OCI-LY7 (cell line): ENCODE data around the gene CA11. TPM values are rescaled to one million over a fixed set of nuclear protein-coding genes. Genes with fewer than 3 reads are reported as not detected.

Experiments used
- BruUV-seq: library from RNA; stranded (reverse); fragments of 400-500 nt; replicated peaks from 2 replicates; lab custom pipeline; 2021; lab: Mats Ljungman, UMichigan
- CTCF ChIA-PET: fragments of 300-600 bp; sonication (Branson Sonifier 250); formaldehyde crosslinking; loops from one replicate; lab custom pipeline; 2022; ENCODE audit warnings: antibody characterized with exemption; ENCODE audit not compliant: unreplicated experiment; lab: Charles Lee
- POLR2A ChIA-PET: fragments of 300-600 bp; sonication (Branson Sonifier 250); formaldehyde crosslinking; loops from one replicate; lab custom pipeline; 2022; ENCODE audit warnings: antibody characterized with exemption; lab: Charles Lee
- DNase-seq: peaks from one replicate; pipeline ENCODE4 v3.0.0-alpha.2; 2015; ENCODE audit warnings: low spot score
- H2AFZ ChIP-seq: fragments of 200-600 bp; sonication (generic), shearing (Covaris generic); 2 replicates; pipeline ENCODE4 v1.6.1; 2014; ENCODE audit warnings: mild to moderate bottlenecking, antibody characterized with exemption, low read length, moderate library complexity
- H3K27ac ChIP-seq: fragments of 200-600 bp; sonication (generic); 2 replicates; pipeline ENCODE4 v1.5.1; 2014; ENCODE audit warnings: mixed run types, low read depth, mild to moderate bottlenecking, moderate library complexity, low read length, inconsistent platforms; ENCODE audit not compliant: poor library complexity, severe bottlenecking
- H3K36me3 ChIP-seq: fragments of 200-600 bp; sonication (generic); 2 replicates; pipeline ENCODE4 v1.6.1; 2014; ENCODE audit warnings: mild to moderate bottlenecking, antibody characterized with exemption, low read length, moderate library complexity, mixed read lengths; ENCODE audit not compliant: insufficient read depth
- H3K4me1 ChIP-seq: fragments of 200-600 bp; sonication (generic); 2 replicates; pipeline ENCODE4 v1.5.1; 2014; ENCODE audit warnings: mild to moderate bottlenecking, low read length; ENCODE audit not compliant: insufficient read depth, poor library complexity, severe bottlenecking
- H3K4me2 ChIP-seq: fragments of 200-600 bp; sonication (generic); 2 replicates; pipeline ENCODE4 v1.6.1; 2014; ENCODE audit warnings: mild to moderate bottlenecking, low read length
- H3K4me3 ChIP-seq: fragments of 200-600 bp; sonication (generic); 2 replicates; pipeline ENCODE4 v1.5.1; 2014; ENCODE audit warnings: mild to moderate bottlenecking, low read depth, low read length; ENCODE audit not compliant: poor library complexity, severe bottlenecking
- H3K79me2 ChIP-seq: fragments of 200-600 bp; sonication (generic); 2 replicates; pipeline ENCODE4 v1.6.1; 2016; ENCODE audit warnings: low read depth, mild to moderate bottlenecking, low read length, moderate library complexity, mixed read lengths; ENCODE audit not compliant: insufficient read depth
- H3K9me2 ChIP-seq: fragments of 200-600 bp; sonication (generic); 2 replicates; pipeline ENCODE4 v1.6.1; 2016; ENCODE audit warnings: mild to moderate bottlenecking, low read length, mixed read lengths; ENCODE audit not compliant: insufficient read depth
- H3K9me3 ChIP-seq: fragments of 200-600 bp; sonication (generic); 2 replicates; pipeline ENCODE4 v1.6.1; 2014; ENCODE audit warnings: mild to moderate bottlenecking, mixed run types, low read length, mixed read lengths
- H4K20me1 ChIP-seq: fragments of 200-600 bp; sonication (generic); 2 replicates; pipeline ENCODE4 v1.6.1; 2014; ENCODE audit warnings: mild to moderate bottlenecking, antibody characterized with exemption, low read length, moderate library complexity, mixed read lengths; ENCODE audit not compliant: insufficient read depth
- EZH2phosphoT487 ChIP-seq: fragments of 200-600 bp; sonication (generic); IDR thresholded peaks from 2 replicates; pipeline ENCODE4 v1.6.1; 2018; ENCODE audit warnings: low read depth, borderline replicate concordance, mild to moderate bottlenecking, mixed run types, antibody characterized with exemption, low read length, moderate library complexity, mixed read lengths
- intact Hi-C: fragments of 100-400 bp; cut with micrococcal nuclease; formaldehyde crosslinking; loops from one replicate; pipeline ENCODE4 v1.10.0; 2022; ENCODE audit not compliant: unreplicated experiment
- total RNA-seq, 2 experiments: library from RNA; depleted of rRNA in 1 of 2; stranded (reverse); fragments of >200 nt in 1 of 2; shearing (Covaris generic) in 1 of 2; gene quantifications; 2 replicates each; pipeline ENCODE4 v1.2.3, GENCODE V29; 2014 to 2022
- TF ChIP-seq, protein P1 (sequence below): fragments of 200-600 bp; sonication (generic); conservative IDR thresholded peaks from 2 replicates; pipeline ENCODE4 v1.5.1; 2014; ENCODE audit warnings: mild to moderate bottlenecking, antibody characterized with exemption, low read length, moderate library complexity, mixed read lengths

Gene CA11
- total RNA-seq, 2 experiments from 2014 or later = 2.5 to 10.8 TPM

DNA sequence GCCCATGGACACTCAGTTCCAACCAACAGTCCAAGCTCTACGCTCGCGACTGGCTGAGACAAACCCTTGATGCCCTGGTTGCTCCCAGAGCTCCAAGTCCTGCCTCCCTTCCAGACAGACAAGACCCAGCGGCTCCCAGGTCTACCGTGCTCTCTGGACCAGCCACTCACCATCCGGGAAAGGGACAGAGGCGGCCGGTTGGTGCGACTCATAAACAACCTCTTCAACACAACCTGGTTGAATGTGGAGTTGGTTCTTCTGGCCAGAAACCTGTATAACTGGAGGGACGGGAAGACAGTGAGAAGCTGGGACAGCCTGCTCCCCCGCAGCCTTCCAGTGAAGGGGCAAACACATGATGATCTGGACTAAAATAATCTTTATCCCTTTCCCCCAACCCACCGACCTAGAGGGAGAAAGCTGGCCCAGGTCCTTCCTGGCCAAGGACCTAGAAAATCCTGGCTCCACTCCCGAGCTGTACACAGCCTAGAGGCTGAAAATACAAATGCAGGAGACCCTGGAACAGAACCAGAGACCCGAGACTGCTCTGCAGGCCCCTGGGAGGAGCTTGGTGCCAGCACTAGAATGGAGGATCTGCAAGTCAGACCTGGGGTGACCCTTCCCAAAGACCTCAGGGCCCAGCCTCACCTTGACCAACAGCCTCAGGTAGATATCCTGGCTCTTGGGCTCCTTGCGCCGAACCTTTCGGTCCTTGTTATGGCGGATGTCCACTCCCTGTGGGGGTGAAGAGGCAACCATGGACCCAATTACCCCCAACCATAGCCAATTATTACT lies 28.6 kb downstream of the CA11 start:
- Histone ChIP-seq H3K9me3 (no peaks in the 10 kb centered on the region), H3K36me3 (peaks cover 67% of the 10 kb centered on the region), H3K79me2 (peaks cover 41% of the 10 kb centered on the region), H3K4me1 (peaks cover 49% of the 10 kb centered on the region), H2AFZ (no peak overlapping the region), H3K9me2 (no peaks in the 10 kb centered on the region), H4K20me1 (peaks cover 27% of the 10 kb centered on the region), H3K4me3 (peak overlapping the region; percentile 88), H3K4me2 (peak overlapping the region; percentile 93), H3K27ac (peak overlapping the region; percentile 72)
- POLR2A ChIA-PET = interaction anchor here (1.0 kb wide), 1 partner anchor 17 kb away, joined by 3 read pairs; no protein-coding TSS in a partner anchor
- intact Hi-C loops = no loop called here
- CTCF ChIA-PET = no interaction called here
- no peak for DNase-seq
- no TSS peak for BruUV-seq
- TF ChIP-seq EZH2phosphoT487 = no peak
- TF ChIP-seq, protein P1, sequence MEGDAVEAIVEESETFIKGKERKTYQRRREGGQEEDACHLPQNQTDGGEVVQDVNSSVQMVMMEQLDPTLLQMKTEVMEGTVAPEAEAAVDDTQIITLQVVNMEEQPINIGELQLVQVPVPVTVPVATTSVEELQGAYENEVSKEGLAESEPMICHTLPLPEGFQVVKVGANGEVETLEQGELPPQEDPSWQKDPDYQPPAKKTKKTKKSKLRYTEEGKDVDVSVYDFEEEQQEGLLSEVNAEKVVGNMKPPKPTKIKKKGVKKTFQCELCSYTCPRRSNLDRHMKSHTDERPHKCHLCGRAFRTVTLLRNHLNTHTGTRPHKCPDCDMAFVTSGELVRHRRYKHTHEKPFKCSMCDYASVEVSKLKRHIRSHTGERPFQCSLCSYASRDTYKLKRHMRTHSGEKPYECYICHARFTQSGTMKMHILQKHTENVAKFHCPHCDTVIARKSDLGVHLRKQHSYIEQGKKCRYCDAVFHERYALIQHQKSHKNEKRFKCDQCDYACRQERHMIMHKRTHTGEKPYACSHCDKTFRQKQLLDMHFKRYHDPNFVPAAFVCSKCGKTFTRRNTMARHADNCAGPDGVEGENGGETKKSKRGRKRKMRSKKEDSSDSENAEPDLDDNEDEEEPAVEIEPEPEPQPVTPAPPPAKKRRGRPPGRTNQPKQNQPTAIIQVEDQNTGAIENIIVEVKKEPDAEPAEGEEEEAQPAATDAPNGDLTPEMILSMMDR = no peak

DNA sequence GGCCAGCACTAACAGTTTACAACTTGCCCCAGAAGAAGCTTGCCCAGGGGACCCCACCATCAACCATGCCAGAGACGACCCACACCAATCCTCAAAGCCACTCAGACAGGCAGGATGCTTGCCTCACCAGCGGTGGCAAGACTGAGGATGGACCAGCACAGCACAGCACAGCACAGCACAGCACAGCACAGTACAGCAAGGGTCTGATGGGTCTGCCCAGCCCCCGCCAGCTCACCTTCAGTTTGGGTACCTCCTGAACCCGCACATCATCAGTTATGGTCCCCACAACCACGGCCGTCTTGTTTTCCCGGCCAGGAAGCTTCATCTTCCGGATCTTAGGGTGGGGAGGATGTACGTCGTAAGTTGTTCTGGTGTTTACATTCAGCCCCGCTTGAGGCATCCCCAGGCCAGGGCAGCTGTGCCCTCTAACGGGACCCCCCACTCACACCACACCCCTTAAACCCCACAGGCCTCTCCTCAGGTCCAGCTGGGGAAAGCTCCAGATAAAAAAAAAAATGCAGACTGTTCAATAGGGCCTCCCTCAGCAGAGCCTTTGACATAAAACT lies 29.4 kb downstream of the CA11 start:
- no peak overlapping the region for H2AFZ ChIP-seq
- TF ChIP-seq, protein P1 = no peak
- TF ChIP-seq EZH2phosphoT487 = no peak
- H3K9me3 ChIP-seq = no peaks in the 10 kb centered on the region
- H3K36me3 ChIP-seq = peaks cover 73% of the 10 kb centered on the region
- intact Hi-C loops = no loop called here
- peaks cover 27% of the 10 kb centered on the region for H4K20me1 ChIP-seq
- H3K27ac ChIP-seq = peak overlapping the region; percentile 72
- no TSS peak for BruUV-seq
- peaks cover 47% of the 10 kb centered on the region for H3K4me1 ChIP-seq
- H3K79me2 ChIP-seq = peaks cover 41% of the 10 kb centered on the region
- peak overlapping the region; percentile 88 for H3K4me3 ChIP-seq
- H3K4me2 ChIP-seq = peak overlapping the region; percentile 93
- CTCF ChIA-PET = no interaction called here
- H3K9me2 ChIP-seq = no peaks in the 10 kb centered on the region
- POLR2A ChIA-PET = interaction anchor here (1.0 kb wide), 1 partner anchor 18 kb away, joined by 3 read pairs; no protein-coding TSS in a partner anchor
- no peak for DNase-seq

DNA sequence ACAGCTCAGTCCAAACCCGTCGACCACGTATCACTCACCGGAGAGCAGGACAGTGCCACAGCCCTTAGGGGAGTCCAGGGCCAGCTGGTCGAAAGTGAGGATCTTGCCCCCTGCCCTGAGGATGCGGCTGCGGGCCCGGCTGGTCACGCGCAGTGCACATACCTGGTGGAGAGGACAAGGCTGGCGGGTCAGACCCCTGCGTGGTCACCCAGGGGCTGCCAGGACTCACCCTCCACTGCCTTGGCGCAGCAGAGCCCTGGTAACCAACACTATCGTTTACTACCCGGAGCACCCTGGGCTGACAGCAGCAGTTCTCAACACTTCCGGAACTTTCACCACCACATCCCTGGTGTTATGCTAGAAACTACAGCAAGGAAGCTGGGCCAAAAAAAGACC lies 29.9 kb downstream of the CA11 start:
- Histone ChIP-seq H3K79me2 (peaks cover 41% of the 10 kb centered on the region), H3K36me3 (peaks cover 70% of the 10 kb centered on the region), H3K27ac (peak overlapping the region; percentile 72), H3K4me1 (peaks cover 43% of the 10 kb centered on the region), H3K9me3 (no peaks in the 10 kb centered on the region), H3K4me3 (peak overlapping the region; percentile 88), H2AFZ (no peak overlapping the region), H3K9me2 (no peaks in the 10 kb centered on the region), H3K4me2 (peak overlapping the region; percentile 93), H4K20me1 (peaks cover 27% of the 10 kb centered on the region)
- DNase-seq = no peak
- intact Hi-C loops = no loop called here
- TF ChIP-seq EZH2phosphoT487 = no peak
- TF ChIP-seq, protein P1 = no peak
- CTCF ChIA-PET = no interaction called here
- BruUV-seq = no TSS peak
- POLR2A ChIA-PET = interaction anchor here (1.0 kb wide), 1 partner anchor 18 kb away, joined by 3 read pairs; no protein-coding TSS in a partner anchor
